Measurements from ENCODE around the gene ULK4.

The ULK4 gene

DNA sequence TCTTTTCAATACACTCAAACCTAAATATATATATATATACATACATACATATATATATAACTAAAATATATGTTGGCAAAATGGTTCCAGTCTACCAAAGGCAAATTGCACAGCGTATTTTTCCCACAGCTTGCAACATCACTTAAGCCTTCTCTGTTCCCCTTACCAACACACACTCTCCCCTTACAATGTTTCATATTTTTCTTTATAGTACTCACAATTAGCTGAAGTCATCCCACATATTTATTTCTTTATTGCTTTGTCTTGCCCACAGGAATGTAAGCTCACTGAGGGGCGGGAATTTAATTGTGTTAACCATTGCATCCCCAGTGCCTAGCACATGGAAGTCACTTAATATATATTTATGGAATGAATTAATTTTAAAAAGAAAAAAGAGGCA lies 288.3 kb downstream of the ULK4 start:
- TF ChIP-seq, protein P1, sequence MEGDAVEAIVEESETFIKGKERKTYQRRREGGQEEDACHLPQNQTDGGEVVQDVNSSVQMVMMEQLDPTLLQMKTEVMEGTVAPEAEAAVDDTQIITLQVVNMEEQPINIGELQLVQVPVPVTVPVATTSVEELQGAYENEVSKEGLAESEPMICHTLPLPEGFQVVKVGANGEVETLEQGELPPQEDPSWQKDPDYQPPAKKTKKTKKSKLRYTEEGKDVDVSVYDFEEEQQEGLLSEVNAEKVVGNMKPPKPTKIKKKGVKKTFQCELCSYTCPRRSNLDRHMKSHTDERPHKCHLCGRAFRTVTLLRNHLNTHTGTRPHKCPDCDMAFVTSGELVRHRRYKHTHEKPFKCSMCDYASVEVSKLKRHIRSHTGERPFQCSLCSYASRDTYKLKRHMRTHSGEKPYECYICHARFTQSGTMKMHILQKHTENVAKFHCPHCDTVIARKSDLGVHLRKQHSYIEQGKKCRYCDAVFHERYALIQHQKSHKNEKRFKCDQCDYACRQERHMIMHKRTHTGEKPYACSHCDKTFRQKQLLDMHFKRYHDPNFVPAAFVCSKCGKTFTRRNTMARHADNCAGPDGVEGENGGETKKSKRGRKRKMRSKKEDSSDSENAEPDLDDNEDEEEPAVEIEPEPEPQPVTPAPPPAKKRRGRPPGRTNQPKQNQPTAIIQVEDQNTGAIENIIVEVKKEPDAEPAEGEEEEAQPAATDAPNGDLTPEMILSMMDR (IDR thresholded peaks at IDR 0.05; ENCODE audit: insufficient read depth, low read depth, low read length, missing control alignments) = no peak
- no peak overlapping the region for H3K4me3 ChIP-seq (ENCODE audit: low read depth, low read length)
- DNase-seq (ENCODE audit: low read depth) = no peak

DNA sequence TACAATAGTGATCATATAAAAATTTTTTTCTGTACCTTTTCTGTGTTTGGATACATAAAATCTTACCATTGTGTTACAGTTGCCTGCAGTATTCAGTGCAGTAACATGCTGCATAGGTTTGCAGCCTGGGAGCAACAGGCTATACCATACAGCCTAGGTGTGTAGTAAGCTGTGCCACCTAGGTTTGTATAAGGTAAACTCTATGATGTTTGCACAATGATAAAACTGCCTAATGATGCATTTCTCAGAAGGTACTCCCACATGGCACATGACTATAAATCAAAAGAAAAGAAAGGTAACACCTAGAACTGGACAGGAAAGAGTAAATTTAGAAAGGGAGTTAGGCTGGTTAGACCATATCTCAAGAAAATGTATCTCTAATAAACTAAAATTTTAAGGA lies 293.5 kb downstream of the ULK4 start:
- no peak overlapping the region for H3K4me3 ChIP-seq (ENCODE audit: low read depth, low read length)
- TF ChIP-seq, protein P1 (IDR thresholded peaks at IDR 0.05; ENCODE audit: insufficient read depth, low read depth, low read length, missing control alignments) = no peak
- DNase-seq (ENCODE audit: low read depth) = no peak

DNA sequence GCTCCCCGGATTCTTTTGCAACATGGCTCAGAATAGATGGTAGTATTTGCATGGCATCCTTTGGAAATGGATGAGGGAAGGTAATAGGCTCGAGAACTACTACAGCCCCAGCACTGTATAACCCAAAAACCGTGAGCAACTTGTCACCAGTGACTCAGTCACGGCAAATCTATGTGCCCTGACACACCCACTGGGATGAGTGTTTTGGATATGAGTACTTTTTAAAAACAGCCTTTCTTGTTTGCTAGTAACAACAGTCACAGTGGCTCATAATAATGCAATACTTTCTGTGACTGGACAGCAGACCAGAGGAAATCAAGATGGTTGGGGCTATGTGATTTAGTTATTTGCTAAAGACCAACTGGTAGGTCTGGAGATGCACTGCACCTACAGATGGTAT lies 299.6 kb downstream of the ULK4 start:
- TF ChIP-seq, protein P1 (IDR thresholded peaks at IDR 0.05; ENCODE audit: insufficient read depth, low read depth, low read length, missing control alignments) = no peak
- no peak for DNase-seq (ENCODE audit: low read depth)
- no peak overlapping the region for H3K4me3 ChIP-seq (ENCODE audit: low read depth, low read length)

DNA sequence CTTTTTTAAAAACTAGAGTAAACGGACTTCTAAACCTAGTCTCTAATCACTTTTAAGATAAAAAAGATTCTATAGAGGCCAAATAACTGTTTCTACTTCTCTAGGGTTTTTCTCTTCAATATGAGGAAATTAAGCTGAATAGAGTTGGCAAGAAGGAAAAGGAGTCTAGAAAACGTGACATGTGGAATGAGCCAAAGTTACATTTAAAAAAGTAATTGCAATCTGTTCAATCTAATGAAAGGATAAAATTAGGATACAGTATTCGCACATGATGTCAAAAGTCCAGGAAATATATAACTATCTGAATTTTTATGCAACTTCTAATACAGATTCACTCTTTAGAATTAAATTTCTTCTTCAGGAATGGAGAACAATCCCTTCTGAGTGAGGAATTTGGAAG lies 300.1 kb downstream of the ULK4 start:
- H3K4me3 ChIP-seq (ENCODE audit: low read depth, low read length) = no peak overlapping the region
- DNase-seq (ENCODE audit: low read depth) = no peak
- TF ChIP-seq, protein P1 (IDR thresholded peaks at IDR 0.05; ENCODE audit: insufficient read depth, low read depth, low read length, missing control alignments) = no peak

DNA sequence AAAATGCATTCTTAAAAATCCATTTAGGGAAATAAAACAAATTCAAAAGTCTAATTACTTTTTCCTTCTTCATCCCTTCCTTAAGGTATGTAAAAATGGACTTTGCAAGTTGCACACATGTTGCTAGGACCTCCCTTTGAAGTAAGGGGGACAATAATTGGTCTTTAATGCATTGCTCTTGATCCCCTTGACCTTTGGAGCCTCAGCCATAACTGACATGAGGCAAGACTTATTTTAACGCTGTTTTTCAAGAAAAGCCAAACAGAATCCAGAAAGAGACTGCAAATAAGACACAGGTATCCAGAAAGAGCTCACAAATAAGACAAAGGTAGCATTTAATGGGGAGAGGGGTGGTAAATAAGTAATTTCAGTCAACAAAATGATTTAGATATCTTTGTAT lies 301.4 kb downstream of the ULK4 start:
- TF ChIP-seq, protein P1 (IDR thresholded peaks at IDR 0.05; ENCODE audit: insufficient read depth, low read depth, low read length, missing control alignments) = no peak
- DNase-seq (ENCODE audit: low read depth) = no peak
- no peak overlapping the region for H3K4me3 ChIP-seq (ENCODE audit: low read depth, low read length)

DNA sequence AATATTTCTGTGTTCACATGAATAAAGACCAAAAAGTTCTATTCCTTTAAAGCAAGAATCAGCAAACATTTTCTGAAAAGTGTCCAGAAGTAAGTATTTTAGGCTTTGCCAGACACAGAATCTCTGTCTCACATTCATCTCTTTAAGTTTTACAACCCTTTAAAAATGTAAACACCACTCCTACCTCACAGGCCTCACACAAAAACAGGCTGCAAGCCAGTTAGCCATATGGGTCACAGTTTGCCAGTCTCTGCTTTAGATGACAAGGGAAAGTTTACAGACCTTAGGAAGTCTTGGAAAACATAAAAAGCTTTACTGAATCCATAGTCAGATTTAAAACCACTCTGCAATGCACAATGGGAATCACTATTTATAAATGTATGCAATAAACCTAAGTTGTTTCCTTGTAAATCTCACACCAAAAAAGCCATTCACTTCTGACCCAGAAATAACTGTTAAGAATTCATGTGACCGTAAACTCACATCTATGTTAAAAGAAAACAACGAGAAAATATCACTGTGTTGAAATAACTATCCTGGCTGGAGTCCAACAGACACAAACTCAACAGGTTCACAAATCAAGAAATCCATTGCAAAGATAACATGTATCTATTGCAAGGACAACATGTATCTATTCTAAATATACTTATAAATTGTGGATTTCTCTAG lies 308.2 kb downstream of the ULK4 start:
- DNase-seq (ENCODE audit: low read depth) = no peak
- TF ChIP-seq, protein P1 (IDR thresholded peaks at IDR 0.05; ENCODE audit: insufficient read depth, low read depth, low read length, missing control alignments) = no peak

DNA sequence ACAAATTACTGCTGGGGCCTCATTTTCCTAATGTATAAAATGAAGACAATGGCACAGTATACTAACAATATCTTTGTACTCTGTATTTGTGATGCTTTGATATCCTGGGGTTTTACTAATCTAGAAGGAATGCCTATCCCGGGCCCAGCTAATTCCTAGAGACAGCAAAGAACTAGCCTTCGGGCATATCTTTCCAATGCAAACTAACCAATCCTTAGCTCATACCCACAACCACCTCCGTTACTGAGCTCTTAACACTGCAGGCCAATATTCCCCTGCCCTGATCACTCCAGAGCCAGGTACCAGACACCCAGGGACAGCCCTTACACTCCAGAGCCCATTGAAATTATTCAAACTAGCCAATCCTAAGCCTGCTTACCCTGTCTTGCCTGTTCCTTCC lies 309.0 kb downstream of the ULK4 start:
- H3K4me3 ChIP-seq (ENCODE audit: low read depth, low read length) = no peak overlapping the region
- no peak for DNase-seq (ENCODE audit: low read depth)
- TF ChIP-seq, protein P1 (IDR thresholded peaks at IDR 0.05; ENCODE audit: insufficient read depth, low read depth, low read length, missing control alignments) = no peak

More for the DNA sequence above, 308.2 kb downstream of the ULK4 start:
- H3K4me3 ChIP-seq (ENCODE audit: low read depth, low read length) = no peak overlapping the region
